HG03064 (cell line): ENCODE results near the gene C1orf21.
"Not testable (repeated sequence)": the region's sequence is repeated elsewhere in the genome, so short reads cannot be mapped to it uniquely, and the experiment has no call there.

Experiments
- ATAC-seq: cut with Tn5 transposase; IDR thresholded peaks from one replicate; pipeline ENCODE4 v1.9.1; 2021; ENCODE audit warnings: low read depth; ENCODE audit not compliant: unreplicated experiment

C1orf21 gene

DNA sequence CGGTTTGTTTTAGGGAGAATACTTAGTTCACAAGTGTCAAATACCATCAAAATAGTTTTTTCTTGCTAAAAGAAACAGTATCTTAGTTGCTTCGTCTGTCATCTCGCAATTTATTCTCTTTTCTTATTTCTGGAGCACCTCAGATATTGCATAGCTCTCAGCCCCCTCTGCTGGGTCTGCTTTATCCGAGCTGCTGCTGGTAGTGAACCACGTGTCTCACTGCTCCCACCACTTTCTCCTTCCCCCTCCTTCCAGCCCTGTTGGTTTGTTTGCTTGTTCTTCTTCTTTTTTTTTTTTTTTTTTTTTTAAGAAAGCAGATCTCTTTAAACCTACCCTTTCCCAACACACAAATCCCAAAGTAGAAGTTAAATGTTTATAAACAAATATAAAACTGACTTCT lies 197.0 kb downstream of the C1orf21 start:
- no peak for ATAC-seq

DNA sequence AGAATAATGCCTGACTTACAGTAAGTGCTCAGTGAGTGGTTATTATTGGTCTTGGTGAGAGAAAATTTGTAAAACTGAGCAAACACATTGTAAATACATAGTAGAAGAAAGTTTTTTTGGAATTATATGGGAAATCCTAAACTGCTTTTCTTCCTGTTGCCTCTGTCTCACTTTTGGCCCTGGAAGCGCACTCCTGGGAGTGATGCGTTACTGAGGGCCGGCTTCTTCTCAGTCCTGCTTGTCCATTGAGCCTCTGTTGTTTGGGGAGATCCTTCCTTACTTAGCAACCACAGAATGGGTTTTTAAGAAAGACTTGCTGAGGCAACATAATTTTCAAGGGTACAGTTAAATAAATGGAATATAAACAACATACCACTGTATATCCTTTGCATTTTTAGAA lies 201.9 kb downstream of the C1orf21 start:
- ATAC-seq = no peak

DNA sequence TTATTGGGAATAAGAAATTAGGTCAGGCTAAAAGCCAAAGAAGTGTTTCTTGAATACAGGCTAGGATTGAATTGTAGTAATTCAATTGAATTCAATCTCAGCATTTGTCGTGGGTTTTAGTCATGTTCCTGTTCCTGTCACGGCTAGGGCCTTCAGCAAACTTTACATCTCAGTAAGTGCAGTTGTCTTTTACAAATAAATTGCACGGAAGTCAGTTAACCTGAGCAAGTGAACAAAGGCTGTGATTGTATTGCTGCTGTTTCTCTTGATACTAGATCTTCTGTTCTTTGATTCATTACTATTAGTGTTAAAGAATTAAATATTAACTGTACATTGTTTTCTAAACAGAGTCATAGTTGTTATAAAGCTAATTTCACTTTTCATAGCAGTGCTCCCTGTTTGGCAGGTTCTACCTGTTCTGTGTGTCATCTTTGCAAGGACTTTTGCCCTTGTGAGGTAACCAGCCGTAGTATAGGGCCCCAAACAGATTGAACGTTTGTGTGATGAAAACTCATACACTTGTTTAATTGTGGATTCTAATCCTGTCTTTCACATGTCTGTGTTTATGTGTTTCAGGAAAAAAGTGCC lies 203.4 kb downstream of the C1orf21 start:
- no peak for ATAC-seq

DNA sequence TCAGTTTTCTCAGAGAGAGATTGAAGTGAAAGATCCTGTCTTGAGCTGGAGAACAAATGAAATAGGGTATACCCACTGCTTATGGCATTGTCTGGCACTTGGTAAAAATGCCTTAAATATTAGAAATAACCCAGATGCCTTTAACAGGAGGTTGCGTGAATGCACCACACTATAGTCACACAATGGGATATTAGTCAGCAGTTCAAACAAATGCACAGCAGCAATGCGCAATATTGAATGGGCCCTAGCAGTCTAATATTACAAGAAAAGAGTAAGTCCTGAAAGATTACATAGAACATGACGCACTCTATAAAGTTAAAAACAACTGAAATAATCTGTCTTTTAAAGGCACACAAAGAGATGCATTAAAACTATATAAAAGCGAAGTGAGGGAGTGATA lies 206.8 kb downstream of the C1orf21 start:
- ATAC-seq = no peak

DNA sequence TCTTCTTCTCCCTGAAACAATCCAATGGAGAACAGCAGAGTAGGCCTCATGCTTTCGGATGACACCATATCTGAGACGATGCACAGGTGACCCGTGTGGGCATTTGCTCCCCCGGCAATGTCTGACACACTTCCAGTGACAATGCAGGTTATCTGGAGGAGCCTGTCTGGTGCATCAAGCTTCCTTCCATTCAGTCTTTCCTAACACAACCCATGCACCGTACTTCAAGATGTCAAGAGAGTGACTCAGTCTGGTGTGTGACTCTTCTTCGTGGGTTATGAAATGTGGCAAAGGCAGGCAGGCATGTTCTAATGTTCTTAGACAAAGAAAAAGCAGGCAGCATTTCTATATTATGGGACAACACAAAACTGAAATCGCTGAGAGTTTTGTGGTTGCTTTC lies 208.8 kb downstream of the C1orf21 start:
- no peak for ATAC-seq

DNA sequence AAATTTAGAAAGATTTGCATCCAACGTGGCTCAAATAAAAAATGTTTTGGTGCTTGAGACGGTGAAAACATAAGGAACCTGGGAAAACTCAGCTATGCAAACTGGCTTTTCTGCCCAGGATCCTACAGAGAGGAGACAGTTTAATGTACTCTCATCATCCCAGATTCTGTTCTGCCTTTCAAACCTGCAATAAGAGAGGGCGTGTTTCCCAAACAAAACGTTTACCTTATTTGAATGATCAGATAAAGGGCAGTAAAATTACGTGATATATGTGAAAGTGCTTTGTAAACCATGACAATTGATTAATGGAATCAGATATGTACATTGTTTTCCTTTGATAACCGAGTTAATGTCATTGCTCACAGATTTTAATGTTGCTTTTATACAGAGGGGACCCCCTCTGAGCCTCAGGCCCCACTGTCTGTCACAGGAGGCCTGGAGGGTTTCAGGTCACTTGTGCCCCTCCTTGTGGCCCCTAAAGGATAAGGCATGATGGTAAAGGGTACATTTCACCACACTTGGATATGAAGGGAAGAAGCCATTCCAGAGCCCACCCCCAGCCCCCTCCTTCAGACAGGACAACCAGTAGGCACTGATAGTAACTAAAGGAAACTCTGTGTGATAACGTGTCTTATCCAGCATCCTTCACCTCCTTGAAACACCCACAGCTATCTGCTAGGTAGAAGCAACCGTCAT lies 210.3 kb downstream of the C1orf21 start:
- no peak for ATAC-seq

DNA sequence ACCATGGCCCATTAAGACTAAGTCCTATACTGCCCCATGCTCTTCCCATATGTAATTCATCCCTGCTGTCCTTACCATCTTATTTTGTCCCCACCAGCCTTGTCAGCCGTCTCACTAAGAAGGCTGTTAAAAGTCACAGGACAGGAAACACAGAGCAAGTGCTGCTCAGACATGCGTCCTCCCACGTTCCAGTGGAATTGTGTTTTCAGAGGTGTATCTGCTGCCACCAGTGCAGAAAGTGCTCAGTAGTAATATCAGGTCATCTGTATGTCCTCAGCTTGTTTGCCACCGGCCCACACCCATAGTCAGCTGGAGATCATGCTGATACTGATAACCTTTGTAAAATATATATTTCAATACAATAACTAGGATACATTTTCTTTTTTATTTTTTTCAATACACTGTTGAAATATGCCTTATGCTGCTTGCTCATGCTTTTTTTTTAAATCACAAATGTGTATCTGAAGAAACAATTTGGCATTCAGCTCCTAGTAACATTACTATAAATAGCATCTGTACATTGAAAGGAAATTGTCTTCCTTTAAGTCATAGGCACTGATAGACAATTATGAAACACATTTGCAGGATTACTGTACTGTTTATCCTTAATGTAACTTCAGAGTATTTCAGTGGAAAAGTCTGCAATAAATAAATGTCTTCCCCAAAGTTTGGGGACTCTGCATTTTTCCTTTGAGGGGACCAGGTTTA lies 211.0 kb downstream of the C1orf21 start:
- ATAC-seq = no peak

DNA sequence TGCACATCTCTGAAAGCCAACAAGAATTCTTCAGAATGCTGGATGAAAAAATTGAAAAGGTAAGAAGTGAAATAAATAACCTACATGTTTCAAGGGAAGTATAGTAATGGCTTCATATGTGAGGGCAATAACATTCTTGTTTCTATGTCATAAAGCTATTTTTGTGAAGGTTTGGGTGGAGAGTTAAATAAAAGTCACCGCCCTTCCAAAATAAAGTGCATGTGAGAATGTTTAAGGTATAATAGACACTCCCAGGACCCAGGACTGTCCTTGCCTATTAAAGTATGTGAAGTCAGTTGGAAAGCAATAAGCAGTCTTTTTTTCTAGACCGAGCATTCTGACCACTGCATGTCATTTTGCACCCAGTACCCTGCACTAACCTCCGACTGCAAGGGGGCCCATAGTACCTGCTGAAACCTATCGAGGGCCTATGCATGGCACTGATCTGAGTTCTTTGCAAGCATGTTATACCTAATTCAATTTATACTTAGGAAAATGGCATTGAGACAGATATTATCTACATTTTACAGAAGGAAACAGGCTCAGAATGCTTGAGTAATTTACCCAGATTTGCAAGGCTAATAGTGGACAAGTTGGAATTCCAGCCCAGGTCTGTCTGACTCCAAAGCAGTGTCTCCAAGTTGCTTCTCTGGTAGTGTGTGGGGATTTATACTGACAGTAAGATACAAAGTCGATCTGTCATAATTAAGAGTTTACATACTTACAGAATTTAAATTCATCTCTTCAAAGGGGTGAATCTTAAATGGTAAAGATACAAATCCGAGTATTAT lies 211.8 kb downstream of the C1orf21 start:
- ATAC-seq = no peak

DNA sequence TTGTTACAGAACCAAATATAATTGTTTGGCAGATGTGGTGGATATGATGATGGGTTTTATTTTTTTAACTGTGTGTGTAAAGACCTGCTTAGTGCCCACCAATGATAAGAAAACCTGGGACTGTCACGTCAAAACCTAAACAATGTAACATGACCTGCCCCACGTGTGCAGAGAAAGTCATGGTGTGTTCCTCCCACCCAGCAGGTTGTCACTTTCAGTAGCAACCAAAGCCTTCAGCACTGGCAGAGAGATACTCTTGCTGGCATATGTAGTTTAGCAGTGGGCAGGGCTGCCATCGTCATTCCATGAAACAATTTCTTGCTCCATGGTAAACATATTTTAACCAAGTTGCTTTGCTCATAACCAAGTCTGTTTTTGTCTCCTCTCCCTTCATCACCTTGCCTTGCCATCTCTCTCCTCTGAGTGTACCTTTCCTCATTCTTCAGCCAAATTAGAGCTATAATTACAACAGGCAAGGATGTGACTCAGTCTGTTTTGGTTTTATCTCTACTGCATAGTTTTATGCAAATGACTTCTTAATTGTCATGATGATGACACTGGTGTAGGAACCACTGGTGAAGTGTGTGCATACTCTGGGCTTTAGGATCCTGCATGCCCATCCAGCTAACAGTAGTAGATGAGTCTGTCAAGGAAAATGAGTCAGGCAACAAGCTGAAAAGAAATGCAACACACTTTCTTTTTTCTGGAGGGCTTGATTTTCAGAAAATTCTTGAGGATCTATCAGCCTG lies 217.5 kb downstream of the C1orf21 start:
- no peak for ATAC-seq

DNA sequence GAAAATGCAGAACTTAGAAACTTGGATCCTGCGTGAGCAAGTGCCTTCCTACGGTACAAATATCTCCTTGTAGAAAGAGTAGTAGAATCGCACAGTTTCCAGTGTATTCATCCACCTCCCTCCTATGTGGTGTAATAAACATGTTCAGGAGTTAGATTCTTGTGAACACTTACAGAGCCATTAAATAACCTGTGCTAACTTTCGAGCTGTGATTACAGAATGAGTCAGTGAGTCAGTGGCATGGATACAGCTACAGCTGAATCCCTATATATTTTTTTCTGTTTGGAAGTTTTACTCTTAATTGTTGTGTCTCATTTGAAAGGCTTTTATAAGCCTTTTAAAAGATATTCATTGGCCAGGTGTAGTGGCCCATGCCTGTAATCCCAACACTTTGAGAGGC lies 219.1 kb downstream of the C1orf21 start:
- no peak for ATAC-seq

DNA sequence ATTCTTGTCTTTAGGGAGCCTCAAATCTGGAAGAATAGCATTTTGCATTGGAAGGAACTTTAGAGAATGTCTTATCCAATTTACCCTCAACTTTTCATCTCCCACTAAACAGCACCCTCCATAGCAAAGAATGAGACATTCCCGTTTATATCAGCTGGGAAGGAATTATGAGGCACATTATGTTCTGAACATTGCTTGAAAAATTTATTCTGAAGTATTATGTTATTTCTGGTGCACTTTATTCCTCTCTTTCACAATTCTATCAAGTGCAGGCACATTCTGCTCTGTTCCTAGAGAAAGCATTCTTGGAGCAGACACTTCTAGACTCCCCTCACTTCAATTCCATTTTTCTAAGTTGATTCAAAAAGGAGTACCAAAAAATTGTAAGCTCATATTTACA lies 220.0 kb downstream of the C1orf21 start:
- ATAC-seq = no peak

DNA sequence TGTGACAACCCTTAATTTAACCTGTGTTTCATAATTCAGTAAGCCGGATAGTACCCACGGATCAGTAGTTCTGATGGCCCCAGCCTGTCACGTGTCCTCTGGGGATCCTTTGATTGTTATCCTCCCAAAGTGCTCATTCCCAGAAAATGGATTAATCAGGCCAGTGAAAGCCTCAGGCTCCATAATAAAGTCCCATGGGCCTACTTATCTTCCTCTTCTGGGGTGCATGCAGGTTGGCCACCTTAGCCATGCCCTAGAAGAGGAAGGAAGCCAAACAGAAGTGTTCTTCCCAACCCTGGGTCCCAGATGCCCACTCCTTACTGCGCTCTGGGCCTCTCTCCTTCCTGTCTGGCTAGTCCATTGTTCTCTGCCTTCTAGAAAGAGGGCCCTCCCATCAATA lies 221.8 kb downstream of the C1orf21 start:
- no peak for ATAC-seq

DNA sequence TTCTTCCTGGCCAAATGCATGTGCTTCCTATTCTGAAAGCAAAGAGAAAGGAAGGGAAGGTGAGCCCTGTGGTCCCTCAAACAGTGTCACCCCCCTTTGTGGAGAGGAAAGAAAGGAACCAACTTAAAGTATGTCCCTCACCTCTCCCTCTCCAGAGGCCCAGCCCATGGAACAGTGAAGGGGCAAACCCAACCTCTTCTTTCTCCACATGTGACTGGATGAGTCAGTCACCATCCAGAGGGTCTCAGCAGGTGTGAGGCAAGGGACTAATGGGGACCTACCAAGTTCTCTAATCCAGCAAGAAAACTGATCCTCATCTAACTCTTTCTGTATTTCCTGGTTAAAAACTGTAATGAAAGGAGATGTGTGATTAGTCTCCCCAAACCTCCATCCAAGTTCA lies 222.2 kb downstream of the C1orf21 start:
- no peak for ATAC-seq

DNA sequence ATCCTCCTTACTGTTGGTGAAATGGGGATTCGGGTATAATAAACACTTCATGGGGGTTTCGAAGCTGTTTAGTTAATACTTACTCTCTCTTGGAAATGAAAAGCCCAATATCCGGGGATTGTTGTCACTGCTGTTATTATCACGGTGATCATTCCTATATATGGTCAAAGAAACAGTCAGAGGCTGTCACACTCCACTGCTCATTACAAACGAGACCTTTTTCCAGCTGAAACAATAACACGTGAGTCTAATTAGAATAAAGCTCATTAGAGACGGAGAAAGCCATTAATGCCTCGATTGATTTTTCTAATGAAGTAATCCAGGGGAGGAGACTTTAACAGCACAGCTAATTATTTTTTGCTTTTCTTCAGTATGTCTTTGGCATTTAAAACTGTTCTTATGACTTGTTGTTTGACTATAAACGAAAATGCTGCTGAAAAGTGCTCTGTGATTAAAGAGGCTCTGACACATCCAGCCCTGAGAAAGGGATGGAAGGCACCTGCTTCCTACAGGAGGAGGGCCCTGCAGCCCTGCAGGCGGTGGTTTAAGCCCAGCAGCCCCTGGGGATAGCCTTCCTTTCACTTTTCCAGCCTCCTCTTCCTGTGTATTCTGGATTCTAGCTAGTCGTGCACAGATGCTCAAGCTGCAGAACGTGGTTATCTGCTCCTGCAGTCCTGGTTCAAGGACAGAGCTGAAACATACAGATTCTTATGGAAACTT lies 224.2 kb downstream of the C1orf21 start:
- no peak for ATAC-seq

DNA sequence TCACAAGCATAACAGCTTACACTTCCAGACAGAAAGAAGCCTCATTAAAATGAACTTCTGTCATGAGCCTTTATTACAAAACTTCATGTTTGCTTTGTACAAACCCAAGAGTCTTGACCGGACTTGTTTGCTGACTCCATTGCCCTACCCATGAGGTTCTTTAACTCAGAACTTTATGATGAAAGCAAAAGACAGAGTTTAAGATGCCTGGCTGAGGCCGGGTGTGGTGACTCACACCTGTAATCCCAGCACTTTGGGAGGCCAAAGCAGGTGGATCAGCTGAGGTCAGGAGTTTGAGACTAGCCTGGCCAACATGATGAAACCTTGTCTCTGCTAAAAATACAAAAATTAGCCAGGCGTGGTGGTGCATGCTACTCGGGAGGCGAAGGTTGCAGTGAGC lies 225.4 kb downstream of the C1orf21 start:
- not testable (repeated sequence) for ATAC-seq

DNA sequence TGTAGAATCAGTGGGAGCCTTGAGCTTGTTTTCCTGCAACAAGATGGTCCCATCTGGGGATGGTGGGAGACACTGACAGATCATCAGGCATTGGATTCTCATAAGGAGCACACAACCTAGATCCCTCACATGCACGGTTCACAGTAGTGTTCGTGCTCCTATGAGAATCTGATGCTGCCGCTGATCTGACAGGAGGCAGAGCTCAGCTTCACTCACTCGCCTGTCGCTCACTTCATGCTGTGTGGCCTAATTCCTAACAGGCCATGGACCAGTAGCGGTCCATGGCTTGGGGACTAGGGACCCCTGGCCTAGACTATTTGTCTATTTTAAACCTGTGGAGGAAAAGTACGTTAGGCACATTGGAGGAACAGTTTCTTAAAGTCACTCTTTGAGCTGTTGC lies 227.8 kb downstream of the C1orf21 start:
- ATAC-seq = no peak

DNA sequence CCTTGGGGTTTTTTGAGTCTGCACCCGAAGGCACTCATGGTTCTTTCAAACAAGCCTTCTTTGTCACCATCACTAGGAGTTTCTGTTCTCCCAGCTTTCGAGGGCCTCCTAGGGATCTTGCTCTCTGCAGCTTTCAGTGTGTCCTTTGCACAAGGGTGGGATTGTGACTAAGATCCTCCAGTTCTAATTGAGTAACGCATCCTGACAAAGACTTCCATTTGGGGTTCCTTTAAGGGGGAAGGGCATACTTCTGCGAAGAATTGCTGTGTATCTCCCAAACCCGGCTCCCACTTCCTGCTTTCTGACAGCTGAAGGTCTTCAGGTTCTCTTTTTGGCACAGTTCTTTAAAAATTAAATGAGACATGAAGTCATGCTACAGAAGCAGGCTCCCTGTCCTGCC lies 228.5 kb downstream of the C1orf21 start:
- no peak for ATAC-seq

DNA sequence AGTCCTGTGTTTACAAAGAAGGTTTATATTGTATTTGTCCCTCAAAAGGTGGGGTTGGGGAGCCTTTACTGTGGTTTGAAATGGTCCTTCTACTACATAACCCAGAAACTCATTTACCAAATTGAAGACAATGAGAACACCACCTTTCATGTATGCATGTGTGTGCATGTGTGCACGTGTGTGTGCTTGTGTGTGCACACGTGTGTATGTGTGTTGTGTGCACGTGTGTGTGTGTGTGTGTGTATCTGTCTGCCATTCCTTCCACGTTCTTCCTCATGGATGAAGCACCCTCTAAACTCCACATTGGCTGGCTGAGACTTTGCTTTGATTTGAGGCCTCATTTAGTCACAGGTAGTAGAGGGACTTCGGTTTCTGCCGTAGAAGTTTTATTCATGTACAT lies 229.7 kb downstream of the C1orf21 start:
- ATAC-seq = no peak

DNA sequence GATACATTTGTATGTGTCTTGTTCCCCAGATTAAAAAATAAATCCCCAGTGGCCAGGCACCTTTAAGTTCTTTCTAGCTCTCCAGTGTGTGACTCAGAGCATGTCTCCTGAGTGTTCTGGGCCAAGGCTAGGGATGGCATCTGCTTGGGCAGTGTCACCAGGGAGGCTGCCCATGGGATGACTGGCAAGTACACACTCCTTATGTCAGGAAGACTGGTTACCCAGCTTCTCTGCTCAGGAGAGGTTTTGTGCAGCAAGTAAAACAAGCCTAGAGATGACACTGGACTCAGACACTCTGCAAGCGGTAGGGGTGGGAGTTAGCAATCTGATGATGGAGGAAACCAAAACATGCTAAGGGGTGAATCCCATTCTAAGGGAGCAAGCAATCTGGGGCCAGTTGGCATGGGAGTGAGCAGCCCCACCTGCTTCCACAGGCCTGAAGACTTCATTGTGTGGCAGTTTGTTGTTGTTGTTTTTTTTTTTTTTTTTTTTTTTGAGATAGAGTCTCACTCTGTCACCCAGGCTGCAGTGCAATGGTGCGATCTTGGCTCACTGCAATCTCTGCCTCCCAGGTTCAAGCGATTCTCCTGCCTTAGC lies 230.7 kb downstream of the C1orf21 start:
- no peak for ATAC-seq

DNA sequence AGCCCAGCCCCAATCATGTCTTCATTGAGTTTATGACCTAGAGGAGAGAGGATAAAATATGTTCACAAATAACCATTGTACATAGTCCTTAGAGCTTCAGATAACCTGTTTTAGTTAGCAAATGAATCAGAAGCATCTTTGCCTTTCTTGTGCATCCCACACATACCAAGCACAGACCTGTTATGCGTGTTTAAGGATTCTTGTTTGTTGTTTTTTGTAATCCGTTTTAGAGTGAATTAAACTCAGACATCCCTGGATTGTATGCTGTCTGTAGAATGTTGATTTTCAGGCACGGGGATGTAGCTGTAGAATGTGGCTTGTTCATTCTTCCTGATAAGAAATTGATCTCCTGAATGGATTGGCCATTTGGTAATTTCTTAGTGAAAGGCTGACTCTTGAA lies 232.0 kb downstream of the C1orf21 start:
- no peak for ATAC-seq
